GM19452 (cell line): Measurements from ENCODE around the gene SYNE2.
"Not testable (repeated sequence)": the region's sequence is repeated elsewhere in the genome, so short reads cannot be mapped to it uniquely, and the experiment has no call there.

Source experiments
- ATAC-seq: cut with Tn5 transposase; IDR thresholded peaks from one replicate; pipeline ENCODE4 v1.9.1; 2021; ENCODE audit not compliant: unreplicated experiment

Gene SYNE2

GRCh38 chr14:64074961-64075612 lies 222.3 kb downstream of the SYNE2 start:
- ATAC-seq, result no peak

DNA sequence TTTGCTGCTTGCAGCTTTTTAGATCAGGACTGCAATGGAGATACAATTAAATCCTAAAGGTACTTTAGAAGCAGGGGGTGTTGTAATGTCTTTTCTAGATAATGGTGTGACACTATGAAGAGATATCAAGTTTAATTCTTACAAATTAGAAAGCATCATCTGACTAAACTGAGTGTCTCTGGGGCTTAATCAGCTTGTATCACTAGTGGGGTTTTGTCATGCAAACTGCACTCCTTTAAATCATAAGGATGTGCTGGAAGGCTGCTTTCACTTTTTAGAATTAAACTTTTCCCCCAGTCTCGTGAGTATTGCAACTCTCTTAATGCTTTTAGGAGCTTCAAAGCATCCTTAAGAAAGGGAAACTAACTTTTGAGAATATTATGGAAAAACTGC lies 222.8 kb downstream of the SYNE2 start:
- ATAC-seq, result no peak

GRCh38 chr14:64080452-64080851 lies 227.6 kb downstream of the SYNE2 start:
- no peak for ATAC-seq

- ATAC-seq, result no peak
Observed at GRCh38 chr14:64081174-64081746, 228.5 kb downstream of the SYNE2 start.

DNA sequence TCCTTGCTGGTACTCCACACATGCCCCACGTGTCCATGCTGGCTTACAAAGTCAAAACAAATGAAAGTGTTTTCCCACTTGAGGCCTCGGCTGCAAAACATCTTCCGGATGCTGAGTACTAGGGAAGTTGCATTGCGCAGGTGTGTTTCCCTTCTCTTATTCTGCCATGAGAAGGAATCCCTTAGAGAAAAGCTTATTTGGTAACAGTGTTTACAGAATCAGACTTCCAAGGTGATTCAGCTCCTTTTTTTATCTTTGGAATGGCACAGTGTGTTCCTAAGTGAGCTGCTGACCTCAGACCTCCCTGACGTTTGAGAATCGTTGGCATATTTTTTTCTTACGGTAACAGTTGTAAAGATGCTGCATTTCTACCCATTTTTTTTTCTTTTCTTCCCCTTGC lies 230.0 kb downstream of the SYNE2 start:
- no peak for ATAC-seq

DNA sequence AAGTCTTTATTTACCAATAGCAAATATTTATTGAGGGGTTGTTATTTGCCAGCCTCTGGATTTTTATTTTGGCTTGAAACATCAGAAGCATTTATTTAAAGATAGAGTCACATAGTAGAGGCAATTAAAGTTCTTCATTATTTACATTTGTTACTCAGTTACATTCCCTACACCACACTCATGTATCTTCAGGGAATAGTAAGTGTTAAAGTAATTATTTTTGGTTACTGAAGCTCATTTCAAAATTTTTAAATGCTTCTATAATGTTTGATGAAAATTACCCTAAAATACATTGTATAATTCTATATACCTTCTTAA lies 235.8 kb downstream of the SYNE2 start:
- no peak for ATAC-seq

- ATAC-seq, result no peak
Observed at GRCh38 chr14:64089920-64090319, 237.1 kb downstream of the SYNE2 start.

DNA sequence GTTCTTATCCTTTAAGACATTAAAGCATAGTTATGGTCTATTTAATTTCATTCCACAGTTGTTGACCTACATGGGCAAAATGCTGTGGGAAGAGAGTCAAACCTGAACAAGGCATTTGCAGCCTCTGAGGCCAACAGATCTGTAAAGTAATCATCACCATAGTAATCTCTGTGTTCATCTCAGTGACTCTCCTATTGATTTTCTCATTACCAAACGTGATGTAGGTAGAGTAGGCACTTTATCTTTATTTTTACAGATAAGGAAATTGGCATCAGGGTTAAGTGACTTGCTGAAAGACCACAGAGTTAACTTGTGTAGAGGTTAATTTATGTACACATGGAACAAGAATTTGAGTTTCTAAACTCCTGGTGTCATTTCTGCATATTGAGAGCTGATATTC lies 238.4 kb downstream of the SYNE2 start:
- no peak for ATAC-seq

DNA sequence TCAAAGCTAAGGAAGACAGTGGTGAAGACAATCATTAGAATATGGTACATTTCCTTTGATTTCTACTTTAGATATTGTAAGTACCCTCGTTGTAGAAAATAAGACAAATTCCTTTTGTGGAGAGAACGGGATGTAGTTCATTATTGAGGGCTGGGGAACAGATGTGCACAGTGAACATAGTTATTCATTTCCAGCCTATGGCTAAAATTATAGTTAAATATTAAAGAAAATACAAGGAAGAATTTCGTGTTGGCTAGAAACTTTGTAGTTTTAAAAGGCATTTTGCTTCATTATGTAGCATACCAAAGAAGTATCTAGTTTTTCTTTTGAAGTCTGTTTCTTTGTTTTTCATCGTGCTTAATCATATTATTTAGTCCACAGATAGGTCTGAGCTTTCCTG lies 239.5 kb downstream of the SYNE2 start:
- ATAC-seq, result no peak

GRCh38 chr14:64092940-64093339 lies 240.1 kb downstream of the SYNE2 start:
- ATAC-seq, result no peak

DNA sequence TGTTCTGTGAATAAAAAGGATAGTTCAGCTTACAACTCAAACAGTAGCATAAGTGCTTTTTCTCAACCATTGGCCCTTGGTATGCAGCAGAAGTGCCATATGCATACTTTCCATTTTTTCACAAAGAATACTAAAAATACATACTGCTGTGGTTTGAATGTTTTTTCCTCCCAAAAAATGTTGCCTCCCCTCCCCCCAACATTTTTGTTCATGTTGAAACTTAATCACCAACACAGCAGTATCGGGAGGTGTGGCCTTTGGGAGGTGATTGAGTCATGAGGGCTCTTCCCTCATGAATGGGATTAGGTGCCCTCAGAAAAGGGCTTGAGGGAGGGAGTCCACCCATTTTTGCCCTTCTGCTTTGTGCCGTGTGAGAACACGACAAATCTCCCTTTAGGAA lies 242.8 kb downstream of the SYNE2 start:
- no peak for ATAC-seq

GRCh38 chr14:64098120-64098519 lies 245.3 kb downstream of the SYNE2 start:
- ATAC-seq, result no peak

DNA sequence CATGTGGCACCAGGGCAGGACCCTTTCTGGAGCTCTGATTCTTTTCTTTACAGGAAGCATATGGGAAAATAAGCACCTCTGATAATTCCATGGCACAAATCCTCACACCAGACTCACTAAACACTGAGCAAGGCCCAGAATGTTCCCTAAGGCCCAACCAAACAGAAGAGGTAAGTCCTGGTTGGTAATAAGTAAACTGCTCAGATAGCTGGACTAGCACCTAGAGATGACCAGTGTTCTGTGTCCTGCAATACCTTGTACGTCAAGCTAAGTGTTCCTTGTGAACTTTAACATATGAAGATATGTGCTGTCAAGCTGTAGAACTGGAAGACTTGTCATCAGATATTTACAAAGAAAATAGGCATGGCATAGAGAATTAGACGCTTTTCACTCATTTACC lies 254.6 kb downstream of the SYNE2 start:
- no peak for ATAC-seq

DNA sequence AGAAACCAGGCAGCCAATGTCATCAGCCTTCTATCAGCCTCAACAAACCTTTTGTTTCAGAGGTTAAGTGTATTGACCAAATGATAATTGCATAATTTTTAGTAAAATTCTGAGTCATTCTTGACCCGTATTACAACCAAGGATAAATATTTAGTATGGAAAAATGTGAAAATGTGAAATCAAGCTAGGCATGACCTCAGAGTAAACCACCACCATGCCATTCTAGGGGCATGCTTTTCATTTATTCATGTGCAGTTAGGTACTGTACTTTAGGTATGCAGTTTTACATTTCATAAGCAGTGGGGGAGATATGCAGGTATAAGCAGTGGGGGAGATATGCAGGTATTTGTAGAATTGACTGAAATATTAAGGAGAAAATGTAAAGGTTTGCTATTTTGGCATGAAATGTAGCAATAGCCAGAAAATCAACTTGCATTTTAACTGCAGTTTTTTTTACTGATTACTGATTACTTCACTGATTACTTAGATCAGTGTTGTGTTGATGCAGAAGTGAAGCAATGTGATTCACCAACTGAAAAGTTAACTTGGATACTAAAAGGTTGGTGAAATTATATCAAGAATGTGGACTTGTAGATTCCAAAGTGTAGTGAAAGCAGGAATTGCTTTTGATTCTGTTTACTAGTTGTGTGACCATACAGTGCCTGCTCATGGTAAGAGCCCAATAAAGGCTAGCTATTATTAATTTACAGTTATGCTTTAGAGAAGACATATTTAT lies 257.2 kb downstream of the SYNE2 start:
- no peak for ATAC-seq

DNA sequence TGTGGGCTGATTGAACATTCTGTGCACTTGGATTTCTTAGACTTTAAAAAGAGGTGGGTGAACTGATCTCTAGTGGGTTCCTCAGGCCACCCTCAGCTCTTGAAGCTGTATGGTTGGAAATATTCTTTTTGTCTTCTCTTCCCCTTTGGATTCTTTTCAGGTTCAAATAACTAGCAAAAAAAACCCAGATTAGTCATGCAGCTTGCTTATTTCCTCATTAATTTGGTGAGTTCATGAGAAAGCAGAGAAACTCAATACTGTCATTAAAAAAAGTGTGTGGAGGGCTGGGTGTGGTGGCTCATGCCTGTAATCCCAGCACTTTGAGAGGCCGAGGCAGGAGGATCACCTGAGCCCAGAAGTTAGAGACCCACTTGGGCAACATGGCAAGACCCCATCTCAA lies 258.0 kb downstream of the SYNE2 start:
- no peak for ATAC-seq

DNA sequence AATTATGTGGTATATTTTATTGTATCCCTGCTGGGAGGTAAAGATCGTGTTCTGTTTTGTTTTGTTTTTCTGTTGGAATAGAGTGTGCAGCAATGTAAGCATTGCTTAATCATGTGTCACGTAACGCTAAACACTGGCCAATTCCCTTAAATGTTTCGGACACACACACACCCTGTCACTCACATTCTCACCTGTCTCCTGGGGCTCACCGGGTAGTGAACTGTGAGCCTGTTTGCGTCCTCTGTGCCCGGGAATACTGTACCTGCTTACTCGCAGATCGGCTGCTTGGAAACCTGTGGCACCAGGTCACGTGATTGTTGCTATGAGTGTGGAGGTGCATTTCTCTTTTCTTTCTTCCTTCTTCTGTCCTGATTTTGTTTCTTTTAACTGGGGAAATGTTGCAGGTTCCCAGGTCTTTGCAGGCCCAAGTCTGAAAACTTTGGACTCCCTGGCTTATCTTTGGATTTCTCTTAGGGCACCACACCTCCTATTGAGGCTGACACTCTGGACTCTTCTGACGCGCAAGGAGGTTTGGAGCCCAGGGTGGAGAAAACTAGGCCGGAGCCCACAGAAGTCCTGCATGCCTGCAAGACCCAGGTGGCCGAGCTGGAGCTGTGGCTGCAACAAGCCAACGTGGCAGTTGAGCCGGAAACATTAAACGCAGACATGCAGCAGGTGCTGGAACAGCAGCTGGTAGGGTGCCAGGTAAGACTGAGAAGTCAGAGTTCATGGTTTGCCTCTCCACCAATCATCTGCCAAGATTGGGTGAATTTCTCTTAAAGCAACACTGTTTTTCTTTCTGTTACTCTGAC lies 260.3 kb downstream of the SYNE2 start:
- no peak for ATAC-seq

DNA sequence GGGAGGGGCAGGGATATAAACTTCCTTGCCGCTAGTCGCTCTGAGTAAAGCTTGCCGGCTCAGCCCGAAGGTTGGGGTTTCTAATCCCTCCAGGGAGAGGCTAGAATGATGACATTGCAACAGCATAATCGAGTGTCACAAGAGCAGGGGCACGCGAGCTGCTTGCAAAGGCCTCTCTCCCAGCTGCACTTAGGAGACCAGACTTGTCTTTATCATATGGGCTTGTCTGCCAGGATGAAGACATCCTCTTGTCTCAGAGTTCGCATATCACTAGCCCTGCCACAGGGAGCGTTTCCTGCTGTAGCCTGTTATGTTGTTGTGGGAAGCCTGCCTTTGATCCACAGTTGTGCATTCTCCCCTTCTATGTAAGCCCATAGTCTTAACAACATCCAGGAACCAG lies 261.4 kb downstream of the SYNE2 start:
- ATAC-seq, result no peak

GRCh38 chr14:64114796-64115195 lies 262.0 kb downstream of the SYNE2 start:
- no peak for ATAC-seq

DNA sequence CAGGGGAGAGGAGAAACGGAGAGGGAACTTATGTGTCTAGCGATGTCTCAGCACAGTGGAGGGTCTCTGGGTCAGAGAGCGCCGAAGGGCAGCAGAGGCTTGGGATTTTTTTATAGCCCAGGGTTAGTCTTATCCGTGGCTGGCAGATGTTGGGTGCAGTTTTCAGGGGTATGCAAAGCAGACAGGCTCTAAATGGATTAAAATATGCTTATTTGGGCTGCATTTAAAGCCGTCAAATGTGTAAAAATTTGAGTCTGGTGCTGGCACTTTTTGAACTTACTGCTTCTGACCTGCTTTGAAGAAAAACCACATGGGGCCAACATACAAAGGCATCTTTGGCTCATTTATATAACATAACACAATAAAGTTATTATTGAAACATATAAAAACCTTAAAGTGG lies 262.6 kb downstream of the SYNE2 start:
- no peak for ATAC-seq

GRCh38 chr14:64117671-64118402 lies 265.0 kb downstream of the SYNE2 start:
- no peak for ATAC-seq

DNA sequence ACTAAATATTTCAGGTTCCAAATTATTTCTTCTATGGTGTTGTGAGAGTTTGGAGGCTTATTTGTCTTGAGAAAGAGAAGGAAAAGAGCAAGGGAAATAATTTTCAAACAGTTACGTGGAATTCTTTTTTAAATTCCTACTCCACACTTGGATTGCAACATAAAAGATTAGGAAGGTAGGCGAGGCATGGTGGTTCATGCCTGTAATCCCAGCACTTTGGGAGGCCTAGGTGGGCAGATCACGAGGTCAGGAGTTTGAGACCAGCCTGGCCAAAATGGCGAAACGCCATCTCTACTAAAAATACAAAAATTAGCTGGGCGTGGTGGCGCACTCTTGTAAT lies 265.6 kb downstream of the SYNE2 start:
- ATAC-seq, result not testable (repeated sequence)
